NCI-H524 (cell line): ENCODE data around the gene USE1.

Experiments used
- DNase-seq, 2 experiments: peaks; one replicate each; lab custom pipeline; 2025; lab: John Stamatoyannopoulos, UW

USE1 gene

GRCh38 chr19:17205237-17206140 is 9.7 kb upstream of the USE1 start:
- DNase-seq = peak in 1 of 2 experiments; percentile 57

- no peak for DNase-seq
Observed at GRCh38 chr19:17206736-17207581, 8.2 kb upstream of the USE1 start.

GRCh38 chr19:17209126-17210036 is 5.8 kb upstream of the USE1 start:
- DNase-seq = no peak

- DNase-seq = no peak
Observed at GRCh38 chr19:17210296-17210695, 4.9 kb upstream of the USE1 start.

- no peak for DNase-seq
Observed at GRCh38 chr19:17211547-17212446, 3.4 kb upstream of the USE1 start.

GRCh38 chr19:17213334-17213733 is 1.8 kb upstream of the USE1 start:
- no peak for DNase-seq

- peak in 1 of 2 experiments; percentile 51 for DNase-seq
Observed at GRCh38 chr19:17214508-17215126, 540 bp upstream of the USE1 start.

GRCh38 chr19:17216058-17216670 is 1.0 kb downstream of the USE1 start:
- no peak for DNase-seq

GRCh38 chr19:17219286-17219685 is 4.1 kb downstream of the USE1 start:
- DNase-seq = no peak

- DNase-seq = no peak
Observed at GRCh38 chr19:17220207-17220758, 5.1 kb downstream of the USE1 start.

- DNase-seq = no peak
Observed at GRCh38 chr19:17225053-17225452, 9.9 kb downstream of the USE1 start.

GRCh38 chr19:17226002-17226933 is 11.1 kb downstream of the USE1 start, which contains the start of gene OCEL1:
OCEL1 (plus strand) TSS chr19:17226226; CDS start chr19:17226248, 22 bp downstream.
- peak; percentile 99 for DNase-seq

GRCh38 chr19:17227798-17228367 is 12.7 kb downstream of the USE1 start:
- DNase-seq = no peak

GRCh38 chr19:17229890-17230289 is 14.7 kb downstream of the USE1 start:
- no peak for DNase-seq

- DNase-seq = no peak
Observed at GRCh38 chr19:17232258-17232657, 17.1 kb downstream of the USE1 start.

- no peak for DNase-seq
Observed at GRCh38 chr19:17234911-17235299, 19.7 kb downstream of the USE1 start.

- no peak for DNase-seq
Observed at GRCh38 chr19:17235300-17235970, 20.3 kb downstream of the USE1 start.
